Eye (tissue), 1 donor: ENCODE results near the gene PRSS57.
"Not testable (repeated sequence)": the region's sequence is repeated elsewhere in the genome, so short reads cannot be mapped to it uniquely, and the experiment has no call there.

Experiments used
- DNase-seq: peaks from one replicate; pipeline ENCODE4 v3.0.0-alpha.2; 2015

The PRSS57 gene

DNA sequence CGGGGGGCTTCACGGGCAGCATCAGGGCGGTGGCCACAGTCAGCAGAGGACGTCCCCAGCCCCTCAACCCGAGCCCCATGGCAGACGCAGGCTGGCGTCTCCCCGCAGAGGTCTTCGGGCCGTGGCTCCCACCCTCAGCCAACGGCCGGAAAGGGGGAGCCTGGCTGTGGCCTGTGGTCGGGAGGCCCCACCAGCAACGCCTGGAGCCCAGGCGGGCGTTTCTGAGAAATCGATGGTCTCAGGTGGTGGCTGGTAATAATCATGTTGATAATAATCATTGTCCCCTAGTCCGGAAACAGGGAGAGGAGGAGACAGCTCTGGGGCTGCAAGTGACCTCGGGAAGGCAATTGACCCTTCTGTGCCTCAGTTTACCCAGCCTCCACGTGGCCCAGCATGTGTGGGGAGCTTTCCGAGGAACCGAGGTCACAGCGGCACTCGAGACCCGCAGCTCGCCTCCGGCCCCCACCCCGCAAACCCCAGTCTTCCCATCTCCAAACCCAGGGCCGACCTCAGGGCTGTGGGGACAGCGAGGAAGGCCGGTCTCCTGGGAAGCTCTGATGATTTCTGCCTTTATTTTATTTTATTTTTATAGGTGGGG lies at the start of gene PRSS57:
PRSS57 (minus strand) TSS at position 101 of the 598 bp plus-strand sequence; CDS start at position 79, 22 bp downstream.
- no peak for DNase-seq

- no peak for DNase-seq
These were observed 48.0 kb upstream of the PRSS57 start for GRCh38 chr19:743168-743687.

DNA sequence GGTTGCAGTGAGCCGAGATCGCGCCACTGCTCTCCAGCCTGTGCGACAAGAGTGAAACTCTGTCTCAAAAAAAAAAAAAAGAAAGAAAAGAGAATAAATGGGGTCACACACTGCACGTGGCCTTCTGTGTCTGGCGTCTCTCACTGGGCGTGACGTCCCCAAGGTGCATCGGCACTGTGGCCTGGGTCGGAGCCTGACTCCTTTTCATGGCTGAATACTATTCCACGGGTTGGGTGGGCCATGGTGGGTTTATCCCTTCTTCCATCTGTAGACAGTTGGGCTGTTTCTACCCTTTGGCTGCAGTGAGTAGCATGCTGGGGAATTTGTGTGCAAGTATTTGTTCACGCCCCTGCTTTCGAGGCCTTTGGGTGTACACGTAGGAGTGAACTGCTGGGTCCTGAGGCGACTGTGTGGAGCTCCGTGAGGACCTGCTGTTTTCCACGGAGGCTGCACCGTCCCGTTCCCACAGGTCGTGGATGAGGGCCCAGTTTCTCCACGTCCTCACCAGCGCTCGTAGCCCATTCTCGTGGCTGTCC lies 47.4 kb upstream of the PRSS57 start:
- no peak for DNase-seq

DNA sequence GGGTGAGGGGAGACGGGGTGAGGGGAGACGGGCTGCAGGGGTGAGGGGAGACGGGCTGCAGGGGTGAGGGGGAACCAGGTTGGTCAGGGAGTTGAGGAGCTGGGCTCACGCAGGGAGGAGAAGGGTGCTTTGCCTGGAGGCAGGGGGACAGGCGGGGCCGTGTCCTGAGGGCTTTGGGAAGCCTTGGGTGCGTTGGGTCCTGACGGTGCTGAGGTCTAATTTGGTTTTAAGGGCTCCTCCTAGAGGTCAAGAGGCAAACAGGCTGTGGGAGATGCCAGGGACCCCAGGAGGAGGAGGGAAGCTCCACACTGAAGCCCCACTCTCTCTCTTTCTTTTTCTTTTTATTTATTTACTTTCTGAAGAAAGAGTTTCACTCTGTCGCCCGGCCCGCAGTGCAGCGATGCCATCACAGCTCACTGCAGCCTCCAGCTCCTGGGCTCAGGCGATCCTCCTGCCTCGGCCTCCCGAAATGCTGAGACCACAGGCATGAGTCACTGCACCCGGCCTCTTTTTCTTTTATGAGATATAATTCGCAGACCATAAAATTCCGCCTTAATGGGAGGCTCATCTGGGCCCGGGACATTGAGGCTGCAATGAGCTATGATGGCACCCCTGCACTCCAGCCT lies 46.4 kb upstream of the PRSS57 start:
- no peak for DNase-seq

- not testable (repeated sequence) for DNase-seq
These were observed 45.7 kb upstream of the PRSS57 start for GRCh38 chr19:740816-741505.

DNA sequence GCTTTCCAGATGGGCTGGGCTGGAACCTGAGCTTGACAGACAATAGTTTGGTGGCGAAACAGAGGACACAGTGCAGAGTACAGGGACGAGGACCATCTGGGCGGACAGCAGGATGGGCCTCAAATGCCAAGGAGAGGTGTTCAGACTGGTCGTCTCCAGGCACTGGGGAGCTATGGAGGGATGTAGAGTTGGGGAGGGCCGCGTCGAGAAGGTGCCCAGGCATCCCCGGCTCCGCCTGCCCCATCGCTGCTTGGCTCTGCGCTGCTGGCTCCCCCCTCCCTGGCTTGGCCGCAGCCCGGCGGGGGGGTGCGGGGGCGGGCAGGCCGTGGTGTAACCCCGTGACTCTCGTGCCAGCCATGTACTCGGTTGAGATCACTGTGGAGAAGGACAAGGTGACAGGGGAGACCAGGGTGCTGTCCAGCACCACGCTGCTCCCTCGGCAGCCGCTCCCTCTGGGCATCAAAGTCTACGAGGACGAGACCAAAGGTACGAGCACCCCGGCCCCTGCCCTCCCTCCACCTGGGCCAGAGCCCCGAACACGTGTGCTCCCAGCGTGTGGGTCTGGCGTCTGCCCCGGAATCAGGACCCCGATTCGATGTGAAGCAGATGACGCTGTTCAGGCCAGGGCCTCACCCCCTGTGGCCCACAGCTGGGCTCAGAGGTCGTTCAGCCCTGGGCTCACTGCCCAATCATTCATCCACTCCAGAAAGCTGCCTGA lies 44.9 kb upstream of the PRSS57 start:
- DNase-seq = no peak

GRCh38 chr19:738509-739128 lies 43.4 kb upstream of the PRSS57 start:
- no peak for DNase-seq

- DNase-seq = no peak
These were observed 42.4 kb upstream of the PRSS57 start for GRCh38 chr19:737591-738093.

GRCh38 chr19:736125-736524 lies 40.9 kb upstream of the PRSS57 start:
- DNase-seq = no peak

GRCh38 chr19:734716-735115 lies 39.5 kb upstream of the PRSS57 start:
- DNase-seq = no peak

- DNase-seq = no peak
These were observed 37.2 kb upstream of the PRSS57 start for GRCh38 chr19:732148-733069.

DNA sequence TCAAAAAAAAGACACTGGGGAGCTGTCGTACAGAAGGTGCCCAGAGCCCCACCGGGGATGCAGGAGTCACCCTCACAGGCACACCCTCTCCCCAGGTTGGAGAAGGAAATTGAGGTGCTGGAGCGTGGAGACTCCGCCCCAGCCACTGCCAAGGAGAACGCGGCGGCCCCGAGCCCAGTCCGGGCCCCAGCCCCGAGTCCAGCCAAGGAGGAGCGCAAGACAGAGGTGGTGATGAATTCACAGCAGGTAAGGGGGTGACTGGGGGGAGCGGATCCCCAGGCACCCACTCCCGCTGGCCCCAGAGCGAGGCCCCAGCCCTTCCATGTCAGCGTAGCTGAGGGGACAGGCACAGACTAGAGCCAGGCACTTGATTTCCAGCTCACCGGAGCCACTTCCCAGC lies 35.7 kb upstream of the PRSS57 start:
- DNase-seq = no peak

- no peak for DNase-seq
These were observed 34.9 kb upstream of the PRSS57 start for GRCh38 chr19:729965-730668.

DNA sequence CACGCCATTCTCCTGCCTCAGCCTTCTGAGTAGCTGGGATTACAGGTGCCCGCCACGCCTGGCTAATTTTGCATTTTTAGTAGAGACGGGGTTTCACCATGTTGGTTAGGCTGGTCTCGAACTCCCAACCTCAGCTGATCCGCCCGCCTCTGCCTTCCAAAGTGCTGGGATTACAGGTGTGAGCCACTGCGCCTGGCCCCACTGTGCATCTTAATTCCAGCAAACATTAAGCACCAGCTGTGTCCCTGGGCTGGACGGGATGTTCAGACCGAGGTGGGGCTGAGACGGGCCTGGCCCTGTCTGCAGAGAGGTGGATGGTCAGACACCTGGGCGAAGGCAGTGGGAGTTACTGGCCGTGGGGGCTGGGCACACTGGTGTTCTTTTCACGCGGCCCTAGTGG lies 34.3 kb upstream of the PRSS57 start:
- not testable (repeated sequence) for DNase-seq

DNA sequence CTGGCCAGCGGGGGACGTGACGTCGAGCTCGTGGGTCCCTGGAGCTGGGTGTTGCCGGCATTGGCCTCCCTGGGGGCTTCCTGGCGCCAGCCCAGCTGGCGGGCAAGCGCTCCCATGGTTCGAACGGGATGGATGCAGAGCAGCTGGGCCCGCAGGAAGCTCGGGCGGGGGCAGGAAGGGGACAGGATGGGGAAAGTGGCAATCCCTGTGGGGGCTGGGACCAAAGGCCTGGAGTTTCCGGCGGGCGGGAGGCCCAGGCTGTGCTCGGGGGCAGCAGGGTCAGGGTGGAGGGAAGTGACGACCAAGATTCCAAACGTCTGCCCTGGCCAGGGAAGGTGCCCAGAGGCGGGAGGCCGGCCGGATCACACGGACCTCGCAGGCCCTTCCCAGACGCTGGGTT lies 32.8 kb upstream of the PRSS57 start:
- no peak for DNase-seq

GRCh38 chr19:726993-727956 lies 32.0 kb upstream of the PRSS57 start:
- DNase-seq = no peak

- DNase-seq = no peak
These were observed 30.3 kb upstream of the PRSS57 start for GRCh38 chr19:725461-726089.

DNA sequence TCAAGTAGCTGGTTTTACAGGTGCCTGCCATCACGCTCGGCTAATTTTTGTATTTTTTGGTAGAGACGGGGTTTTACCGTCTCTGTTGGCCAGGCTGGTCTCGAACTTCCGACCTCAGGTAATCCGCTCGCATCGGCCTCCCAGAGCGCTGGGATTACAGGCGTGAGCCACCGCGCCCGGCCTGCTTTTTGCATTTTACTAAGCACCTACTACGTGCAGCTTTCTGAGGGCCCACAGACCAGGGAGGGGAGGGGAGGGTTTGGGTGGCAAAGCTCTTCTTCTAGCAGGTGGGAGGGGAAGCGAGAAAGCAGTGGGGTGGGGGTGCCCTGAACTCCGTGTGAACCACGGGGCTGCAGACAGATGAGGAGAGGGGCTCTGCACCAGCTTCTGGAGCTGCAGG lies 28.5 kb upstream of the PRSS57 start:
- no peak for DNase-seq

DNA sequence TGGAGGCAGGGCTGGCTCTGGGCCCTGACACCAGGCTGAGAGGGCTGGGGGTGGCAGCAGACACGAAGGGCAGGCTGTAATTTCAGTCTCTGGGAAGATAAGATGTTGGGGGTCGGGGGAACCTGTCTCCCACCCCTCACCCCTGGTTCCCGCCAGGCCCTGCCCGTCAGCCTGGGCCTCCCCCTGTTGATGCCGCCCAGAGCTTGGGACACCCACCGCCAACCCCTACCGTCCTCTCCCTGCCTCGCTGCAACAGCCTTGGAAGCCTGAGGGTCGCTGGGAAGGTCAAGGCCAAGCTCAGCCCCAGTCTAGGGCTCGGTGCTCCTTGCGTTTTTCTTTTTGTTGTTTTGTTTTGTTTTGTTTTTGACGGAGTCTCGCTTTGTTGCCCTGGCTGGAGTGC lies 28.0 kb upstream of the PRSS57 start:
- no peak for DNase-seq
